ENCODE data around the gene RAB6A.

RAB6A gene

DNA sequence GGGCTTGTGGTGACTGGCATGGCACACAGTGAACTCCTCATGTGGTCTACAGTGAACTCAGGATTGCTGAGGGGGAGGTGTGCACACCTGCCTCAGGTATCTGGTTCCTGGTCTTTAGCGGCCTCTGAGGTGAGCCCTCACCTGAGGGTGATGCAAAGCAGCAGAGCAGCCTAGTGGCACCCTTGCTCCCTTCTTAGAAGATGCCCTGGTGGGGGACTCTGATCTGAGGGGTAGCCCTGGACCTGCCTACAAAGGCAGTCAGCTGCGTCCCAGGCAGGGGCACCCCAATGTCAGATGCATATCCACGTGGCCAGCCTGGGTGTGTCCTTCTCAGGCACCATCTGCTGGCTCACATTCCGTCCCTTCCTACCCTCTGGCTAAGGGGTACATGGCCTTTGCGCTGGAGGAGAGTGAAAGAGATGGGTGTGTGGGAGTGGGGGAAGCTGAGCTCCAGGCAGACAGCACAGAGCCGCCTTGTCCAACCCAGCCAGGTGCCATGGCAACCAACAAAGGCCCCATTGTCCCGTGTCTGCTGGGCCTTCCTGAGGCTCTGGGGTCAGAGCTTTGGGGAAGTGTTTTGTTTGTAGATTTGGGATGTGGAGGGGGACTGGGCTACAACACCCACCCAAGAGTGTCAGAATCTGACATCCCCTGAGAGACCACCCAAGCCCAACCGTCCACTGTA, 108.7 kb downstream of the RAB6A start:
- no peak for DNase-seq

DNA sequence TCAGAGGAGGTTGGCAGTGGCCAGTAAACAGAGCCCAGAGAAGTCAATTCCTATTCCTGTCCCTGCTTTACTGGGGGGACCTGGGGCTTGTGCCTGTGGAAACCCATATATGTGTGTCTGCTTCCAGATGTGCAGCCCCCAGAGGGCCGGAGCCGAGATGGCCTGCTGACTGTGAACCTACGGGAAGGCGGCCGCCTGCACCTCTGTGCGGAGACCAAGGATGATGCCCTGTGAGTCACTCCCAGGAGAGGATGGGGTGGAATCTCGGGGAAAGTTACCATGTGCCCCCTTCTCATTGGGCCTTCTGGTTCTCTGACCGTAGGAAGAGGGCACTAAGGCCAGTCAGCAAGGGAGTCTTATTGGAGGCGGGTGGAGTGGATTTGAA, 109.2 kb downstream of the RAB6A start:
- no peak for DNase-seq

DNA sequence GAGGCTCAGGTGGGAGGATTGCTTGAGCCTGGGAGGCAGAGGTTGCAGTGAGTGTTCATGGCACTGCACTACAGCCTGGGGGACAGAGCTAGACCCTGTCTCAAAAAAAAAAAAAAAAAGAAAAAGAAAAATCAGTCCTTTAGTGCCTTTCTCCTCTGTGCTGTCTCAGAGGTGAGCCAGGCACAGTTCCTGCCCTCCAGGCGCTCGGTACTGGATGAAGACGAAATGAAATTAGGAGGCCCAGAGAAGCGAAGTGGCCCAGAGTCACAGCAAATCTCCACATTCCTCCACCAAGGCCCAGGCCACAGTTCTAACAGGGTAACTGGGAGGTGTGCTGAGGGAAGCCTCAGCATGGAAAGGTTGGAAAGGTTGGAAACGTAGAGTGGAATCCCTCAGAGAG, 109.6 kb downstream of the RAB6A start:
- no peak for DNase-seq

DNA sequence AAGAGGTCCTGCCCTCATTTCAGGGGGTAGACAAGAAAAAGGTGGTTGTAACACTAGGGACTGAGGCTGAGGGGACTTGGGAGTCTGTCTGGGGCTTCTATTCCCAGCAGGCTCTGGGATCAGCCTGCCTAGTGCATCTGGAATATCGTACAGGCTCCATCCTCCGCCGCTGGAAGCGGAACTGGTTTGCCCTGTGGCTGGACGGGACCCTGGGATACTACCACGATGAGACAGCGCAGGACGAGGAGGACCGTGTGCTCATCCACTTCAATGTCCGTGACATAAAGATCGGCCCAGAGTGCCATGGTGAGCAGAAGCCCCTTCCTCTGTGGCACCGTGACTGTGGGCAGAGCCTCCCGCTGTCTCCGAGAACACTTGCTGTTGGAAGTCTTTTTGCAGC, 110.5 kb downstream of the RAB6A start:
- no peak for DNase-seq

DNA sequence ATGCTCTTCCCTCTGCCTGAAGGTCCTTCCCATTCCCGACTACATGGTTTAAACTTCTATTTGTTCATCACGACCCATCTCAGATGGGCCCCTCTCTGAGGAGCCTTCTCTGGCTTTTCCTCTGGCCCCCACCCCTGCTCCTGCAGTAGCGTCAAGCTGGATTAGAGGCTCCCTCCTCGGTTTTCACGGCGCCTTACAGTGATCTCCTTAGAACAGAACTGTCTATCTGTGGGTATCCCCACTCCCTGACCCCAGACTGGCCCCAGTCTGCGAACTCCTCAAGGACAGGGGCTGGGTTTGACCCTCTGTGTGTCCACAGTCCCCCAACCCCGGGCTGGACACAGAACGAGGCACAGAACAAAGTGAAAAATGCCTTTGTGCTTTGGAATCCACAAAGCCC, 111.7 kb downstream of the RAB6A start:
- no peak for DNase-seq

DNA sequence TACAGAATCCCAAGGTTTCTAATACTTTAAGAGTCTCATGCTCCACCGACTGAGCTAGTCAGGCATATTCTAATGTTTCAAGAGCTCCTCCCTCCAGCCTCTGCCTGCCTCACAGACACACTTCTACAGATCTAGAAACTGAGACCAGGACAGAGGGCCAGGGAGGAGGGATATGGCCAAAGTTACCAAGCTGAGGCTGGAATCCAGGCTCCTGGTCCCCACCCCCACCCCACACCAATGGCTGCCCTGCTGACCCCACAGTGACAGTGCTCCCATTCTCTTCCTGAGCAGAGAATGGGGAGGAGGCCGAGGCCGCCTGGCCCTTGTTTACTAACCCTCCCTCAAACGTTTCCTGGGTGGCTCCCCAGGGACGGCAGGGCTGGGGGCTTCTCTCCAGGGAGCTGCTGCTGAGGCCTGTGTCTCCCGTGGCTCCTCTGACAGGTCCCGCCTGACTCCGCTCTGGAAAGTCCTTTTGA, 112.3 kb downstream of the RAB6A start:
- DNase-seq: no peak

DNA sequence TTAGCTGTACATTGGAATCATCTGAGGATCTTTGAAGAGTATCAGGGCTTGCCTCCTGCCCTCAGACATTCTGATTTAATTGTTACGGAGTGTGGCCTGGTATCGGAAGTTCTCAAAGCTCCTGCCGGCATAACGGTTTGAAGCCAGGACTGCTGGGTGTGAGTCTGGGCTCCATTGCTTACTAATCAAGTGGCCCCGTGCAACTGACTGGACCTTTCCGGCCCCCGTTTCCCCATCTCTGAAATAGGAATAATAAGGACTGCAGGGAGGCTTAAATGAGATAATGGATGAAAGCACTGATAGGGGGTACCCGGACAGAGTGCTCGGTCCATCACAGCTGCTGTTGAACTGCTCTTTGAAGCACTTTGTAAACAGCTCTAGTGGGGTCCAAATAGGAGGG, 112.8 kb downstream of the RAB6A start:
- no peak for DNase-seq

DNA sequence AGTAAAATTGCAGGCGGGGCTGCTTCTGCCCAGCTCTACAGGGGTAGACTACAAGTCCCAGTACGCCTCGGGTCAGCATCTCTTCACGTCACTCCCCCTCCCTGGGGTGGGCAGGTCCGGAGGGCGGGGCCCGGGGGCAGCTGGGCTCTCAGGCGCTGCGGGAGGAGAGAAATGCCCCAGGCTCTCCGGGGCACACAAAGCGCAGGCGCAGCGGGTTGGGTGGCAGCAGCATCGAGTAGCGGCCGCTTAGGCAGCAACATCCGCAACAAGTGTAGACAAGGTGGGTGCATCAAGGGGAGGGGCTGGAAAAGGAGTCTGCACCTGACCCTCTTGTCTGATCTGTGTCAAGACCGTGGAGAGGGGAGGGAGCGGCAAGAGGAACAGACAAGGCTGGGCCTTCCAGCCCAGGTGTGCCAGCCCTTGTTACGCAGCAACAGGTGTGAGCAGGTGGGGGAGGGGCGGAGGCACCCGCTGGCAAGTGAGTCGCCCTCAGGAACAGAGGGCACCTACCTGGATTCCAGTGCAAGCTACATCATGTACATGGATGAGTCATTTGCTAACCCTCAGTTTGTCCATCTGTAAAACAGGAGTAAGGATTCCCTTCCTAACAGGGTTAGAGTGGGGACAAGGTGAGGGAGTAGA, 113.3 kb downstream of the RAB6A start:
- DNase-seq: peak; percentile 97

DNA sequence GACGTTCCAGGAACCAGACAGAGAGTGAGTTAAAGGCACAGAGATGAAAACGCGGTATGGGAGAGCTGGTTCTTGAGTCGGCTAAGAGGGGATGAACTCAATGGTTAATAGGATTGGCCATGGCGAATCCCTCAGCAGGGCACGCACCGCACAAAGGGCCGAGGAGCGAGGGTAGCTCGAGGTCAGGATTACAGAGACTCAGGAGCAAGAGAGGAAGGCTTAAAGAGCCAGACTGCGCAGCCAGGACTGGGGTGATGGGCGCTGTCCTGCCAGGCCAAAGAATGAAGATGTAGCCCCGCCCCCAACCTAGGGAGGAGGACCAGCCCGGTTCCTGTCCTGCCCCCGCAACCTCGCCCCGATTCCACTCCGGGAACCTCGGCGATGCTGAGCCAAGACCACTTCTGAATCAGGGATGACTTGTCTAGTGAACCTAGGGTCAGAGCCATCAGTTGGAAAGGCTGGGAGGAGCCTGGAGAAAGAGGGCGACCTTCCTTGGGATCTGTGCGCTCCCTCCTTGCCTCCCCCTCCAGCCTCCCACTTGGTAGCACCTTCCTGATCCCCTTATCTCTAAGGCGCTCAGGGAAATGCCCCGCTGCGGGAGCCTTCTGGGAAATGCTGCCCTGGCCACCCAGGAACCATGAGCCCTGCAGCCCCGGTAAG, 114.8 kb downstream of the RAB6A start, which contains the start of gene PLEKHB1:
Gene PLEKHB1 (plus strand): TSS at position 610 of the 660 bp plus-strand sequence. CDS start 28 bp downstream, at position 638.
- DNase-seq: no peak

DNA sequence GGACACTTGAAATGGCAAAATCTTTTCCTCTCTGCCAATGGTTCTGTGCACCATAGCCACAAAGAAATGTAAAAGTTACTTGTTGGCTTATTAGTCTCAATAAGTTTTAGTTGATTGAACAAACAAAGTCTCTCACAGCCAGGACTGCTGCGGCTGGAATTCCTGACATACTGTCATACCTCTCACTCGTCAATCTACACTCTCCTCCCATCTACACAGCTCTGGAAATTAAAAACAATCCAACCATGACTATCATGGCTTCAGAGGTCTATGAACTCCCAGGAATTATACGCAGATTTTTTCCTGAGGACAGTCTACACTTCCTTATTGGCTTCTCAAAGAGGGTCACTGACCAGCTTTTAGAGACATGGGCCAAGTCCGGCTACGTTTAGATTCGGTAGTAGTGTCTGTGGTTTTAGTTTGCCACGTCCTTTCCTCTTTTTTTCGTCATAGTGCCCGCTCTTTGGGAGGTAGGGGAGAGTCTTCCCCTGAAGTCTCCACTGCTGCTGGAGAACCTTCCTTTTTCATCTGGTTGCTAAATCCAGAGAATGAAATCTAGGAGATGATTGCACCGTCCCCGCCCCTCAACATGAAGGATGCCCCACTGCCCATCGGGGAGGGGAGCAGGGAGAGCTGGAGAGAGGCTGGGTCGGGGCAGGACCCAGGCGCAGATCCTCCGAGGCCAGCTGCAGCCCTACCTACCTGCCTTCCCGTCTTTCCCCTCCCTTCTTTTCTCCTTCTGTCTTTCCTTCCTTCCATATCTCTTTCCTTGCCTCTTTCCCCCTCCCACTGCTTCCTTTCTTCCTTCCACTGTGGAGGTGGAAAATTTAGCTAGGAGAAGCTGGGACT, 115.5 kb downstream of the RAB6A start:
- no peak for DNase-seq

DNA sequence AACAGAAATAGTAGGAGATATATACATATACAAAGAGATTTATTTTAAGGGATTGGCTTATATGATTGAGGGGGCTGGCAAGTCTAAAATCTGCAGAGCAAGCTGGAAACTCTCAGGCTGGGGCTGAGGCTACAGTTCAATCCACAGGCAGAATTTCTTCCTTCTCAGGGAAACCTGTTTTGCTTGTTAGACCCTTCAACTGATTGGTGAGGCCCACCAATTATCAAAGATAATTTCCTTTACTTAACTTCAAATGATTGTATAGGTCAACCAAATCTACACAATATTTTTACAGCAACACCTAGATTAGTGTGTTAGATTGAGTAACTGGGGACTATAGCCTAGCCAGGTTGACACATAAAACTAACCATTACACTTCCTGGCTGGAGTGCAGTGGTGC, 119.2 kb downstream of the RAB6A start:
- DNase-seq: no peak

DNA sequence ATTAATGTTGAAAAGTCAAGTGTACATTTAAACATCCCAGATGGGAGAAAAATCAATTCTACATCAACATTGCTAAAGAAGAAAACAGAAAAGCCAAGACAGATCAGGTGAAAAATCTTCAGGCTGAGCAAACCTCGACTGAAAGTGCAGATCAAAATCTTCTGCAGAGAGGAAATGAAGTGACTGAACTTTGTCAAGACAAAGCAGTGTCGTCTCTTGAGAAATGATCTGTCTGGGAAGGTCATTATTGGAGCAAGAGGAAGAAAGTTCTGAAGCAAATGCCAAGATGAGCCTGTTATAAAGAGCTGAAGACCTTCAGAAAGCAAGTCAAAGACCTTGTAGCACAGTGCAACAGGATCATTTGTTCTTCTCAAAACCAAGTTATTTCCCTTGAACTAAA, 120.3 kb downstream of the RAB6A start:
- DNase-seq: no peak

DNA sequence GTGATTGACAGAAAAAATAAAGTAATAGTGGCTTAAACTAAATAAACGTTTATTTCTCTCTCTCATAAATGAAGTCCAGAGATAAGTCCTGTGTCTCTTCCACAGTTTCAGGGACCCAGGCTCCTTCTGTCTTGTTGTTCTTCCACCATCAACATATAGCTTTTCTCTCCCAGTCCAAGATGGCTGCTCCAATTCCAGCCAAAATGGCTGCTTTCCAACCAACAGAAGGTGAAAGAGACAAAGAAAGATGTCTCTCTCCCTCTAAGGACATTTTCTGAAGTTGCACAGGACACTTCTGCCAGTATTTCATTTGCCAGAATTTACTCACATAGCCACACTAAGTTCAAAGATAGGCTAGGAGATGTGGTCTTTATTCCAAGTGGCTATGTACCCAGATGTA, 123.9 kb downstream of the RAB6A start:
- DNase-seq: no peak

DNA sequence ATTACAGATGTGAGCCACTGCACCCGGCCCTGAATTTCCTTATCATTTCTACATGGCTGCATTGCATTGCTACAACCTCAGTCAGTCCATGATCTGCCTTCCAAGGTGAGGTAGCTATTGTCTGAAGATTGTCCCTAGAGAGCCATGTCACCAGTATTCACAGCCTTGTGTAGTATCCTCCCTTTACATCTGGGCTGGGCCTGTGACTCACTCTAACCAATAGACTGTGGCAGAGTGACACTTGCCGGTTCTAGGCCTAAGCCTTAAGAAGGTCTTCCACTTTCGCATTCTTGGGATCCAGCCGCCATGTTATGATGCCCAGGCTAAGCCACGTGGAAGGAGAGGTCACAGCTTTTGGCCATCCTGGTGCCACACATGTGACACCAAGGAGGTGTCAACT, 124.6 kb downstream of the RAB6A start:
- DNase-seq: no peak

DNA sequence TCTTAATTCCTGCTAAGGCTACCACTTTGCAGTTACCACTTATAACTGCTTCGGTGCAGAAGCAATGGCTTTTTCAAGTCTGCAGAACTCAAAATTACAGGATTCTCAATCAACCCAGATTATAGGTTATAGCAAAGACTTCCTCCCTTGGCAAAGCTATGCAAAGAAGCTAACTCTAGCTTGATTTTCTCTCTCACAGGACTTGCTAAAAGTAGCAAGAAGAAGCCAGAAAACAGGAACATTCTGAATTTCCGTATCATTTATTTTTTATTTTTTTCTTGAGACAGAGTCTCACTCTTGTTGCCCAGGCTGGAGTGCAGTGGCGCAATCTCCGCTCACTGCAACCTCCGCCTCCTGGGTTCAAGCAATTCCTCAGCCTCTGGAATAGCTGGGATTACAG, 125.2 kb downstream of the RAB6A start:
- DNase-seq: no peak

DNA sequence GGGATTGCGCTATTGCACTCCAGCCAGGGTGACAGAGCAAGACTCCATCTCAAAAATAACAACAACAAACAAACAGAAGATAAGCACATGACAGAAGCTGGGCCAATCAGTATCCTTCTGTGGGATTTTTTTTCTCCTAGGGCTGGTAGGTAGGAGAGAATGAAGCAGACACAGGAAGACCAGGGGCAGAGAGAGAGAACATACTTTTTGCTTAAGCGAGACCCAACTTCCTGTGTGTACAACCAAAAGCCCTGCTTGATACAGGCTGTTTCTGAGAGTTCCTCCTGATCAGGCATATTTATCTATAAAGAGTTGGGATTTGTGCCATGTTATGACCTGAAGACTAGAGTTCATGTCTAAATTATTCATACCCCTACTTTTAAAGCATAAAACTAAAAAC, 126.9 kb downstream of the RAB6A start:
- no peak for DNase-seq

DNA sequence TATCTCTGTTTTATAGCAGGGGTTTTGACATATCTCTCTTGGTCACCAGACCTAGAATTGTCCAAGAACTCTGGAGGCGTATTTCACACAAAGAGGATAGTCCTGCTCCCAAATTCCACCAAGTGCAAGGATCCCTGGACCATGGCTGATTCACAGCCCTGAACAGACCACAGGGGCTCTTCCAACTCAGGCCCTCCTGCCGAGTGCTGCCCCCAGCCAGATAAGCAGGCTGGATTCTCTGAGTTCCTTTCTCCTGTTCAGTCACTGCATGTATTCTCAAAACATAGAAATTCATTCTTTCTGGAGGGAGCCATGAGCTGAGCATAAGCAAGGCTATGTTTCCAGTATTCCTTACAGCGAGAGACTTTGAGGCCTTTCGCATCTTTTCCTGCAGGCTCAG, 127.9 kb downstream of the RAB6A start:
- DNase-seq: no peak

DNA sequence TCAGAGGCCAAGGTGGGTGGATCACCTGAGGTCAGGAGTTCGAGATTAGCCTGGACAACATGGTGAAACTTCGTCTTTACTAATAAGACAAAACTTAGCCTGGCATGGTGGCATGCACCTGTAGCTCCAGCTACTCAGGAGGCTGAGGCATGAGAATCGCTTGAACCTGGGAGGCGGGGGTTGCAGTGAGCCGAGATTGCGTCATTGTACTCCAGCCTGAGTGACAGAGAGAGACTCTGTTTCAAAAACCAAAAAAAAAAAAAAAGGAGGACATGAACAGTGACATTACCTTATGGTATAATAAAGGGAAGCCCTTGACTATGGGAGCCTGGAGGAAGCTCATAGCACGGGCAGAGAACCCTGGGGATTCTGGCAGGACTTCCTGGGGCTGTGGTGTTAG, 131.0 kb downstream of the RAB6A start:
- no peak for DNase-seq

DNA sequence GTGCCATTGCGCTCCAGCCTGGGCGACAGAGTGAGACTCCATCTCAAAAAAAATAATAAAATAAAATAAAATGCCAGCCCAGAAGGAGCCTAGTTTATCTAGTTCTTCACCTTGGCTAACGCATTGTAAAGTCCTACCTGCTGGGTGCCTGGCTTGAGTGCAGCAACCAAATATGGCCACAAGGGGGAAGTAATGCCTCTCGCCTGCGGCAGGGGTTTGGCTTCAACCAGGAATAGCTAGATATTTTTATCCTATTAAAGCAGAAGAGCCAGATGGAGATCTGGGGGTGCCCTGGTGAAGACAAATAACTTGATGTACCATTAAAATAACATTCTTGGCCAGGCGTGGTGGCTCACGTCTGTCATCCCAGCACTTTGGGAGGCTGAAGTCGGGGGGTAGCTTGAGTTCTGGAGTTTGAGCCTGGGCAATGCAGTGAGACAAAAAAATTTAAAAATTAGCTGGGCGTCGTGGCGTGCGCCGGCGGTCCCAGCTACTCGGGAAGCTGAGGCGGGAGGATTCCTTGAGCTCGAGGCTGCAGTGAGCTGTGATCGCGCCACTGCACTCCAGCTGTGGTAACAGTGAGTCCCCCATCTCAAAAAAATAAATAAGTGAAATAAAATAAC, 135.1 kb downstream of the RAB6A start:
- peak; percentile 77 for DNase-seq

Data from CD4-positive, alpha-beta T cell treated with Interleukin-6 for 4 hours (primary cell).